Testis (tissue), 2 donors: ENCODE measurements around the gene FAXDC2.

Experiments
- CTCF ChIP-seq, 3 experiments: fragments of 450-650 bp in 2 of 3; fragments of 200-600 bp in 1 of 3; sonication (generic) in 1 of 3; IDR thresholded peaks; one replicate each; pipeline ENCODE4 v1.5.1; 2016 to 2019; ENCODE audit warnings: antibody characterized with exemption in 3 of 3, mild to moderate bottlenecking in 2 of 3, moderate library complexity in 1 of 3
- POLR2A ChIP-seq: fragments of 450-650 bp; IDR thresholded peaks from one replicate; pipeline ENCODE4 v1.6.1; 2017; ENCODE audit warnings: antibody characterized with exemption, mild to moderate bottlenecking, moderate library complexity

GRCh38 chr5:154829589-154830218 is 20.7 kb downstream of the FAXDC2 start:
- no peak for TF ChIP-seq CTCF (IDR thresholded peaks at IDR 0.05)
- no peak for TF ChIP-seq POLR2A
